Epithelial cell of proximal tubule (primary cell): ENCODE data around the gene RXFP4. TPM values are rescaled to one million over a fixed set of nuclear protein-coding genes. Genes with fewer than 3 reads are reported as not detected.

Experiments
- DNase-seq: peaks from one replicate; pipeline ENCODE4 v3.0.0-alpha.2; 2011; ENCODE audit warnings: low read depth
- H3K4me3 ChIP-seq: 2 replicates; pipeline ENCODE4 v1.5.1; 2011; ENCODE audit warnings: low read depth, mild to moderate bottlenecking, low read length
- CTCF ChIP-seq: conservative IDR thresholded peaks from 2 replicates; pipeline ENCODE4 v1.5.1; 2012; ENCODE audit warnings: low read depth, mild to moderate bottlenecking, low read length
- total RNA-seq: library from RNA; depleted of rRNA; stranded (reverse); fragments of >200 nt; gene quantifications from 2 replicates; pipeline ENCODE4 v1.2.3, GENCODE V29; 2015

Gene RXFP4
- total RNA-seq, 1 donor from 2014 or later: not detected

- no peak for DNase-seq
- no peak for TF ChIP-seq CTCF
- H3K4me3 ChIP-seq: no peak overlapping the region
Measured at GRCh38 chr1:155973723-155974122, 32.3 kb downstream of the RXFP4 start.

DNA sequence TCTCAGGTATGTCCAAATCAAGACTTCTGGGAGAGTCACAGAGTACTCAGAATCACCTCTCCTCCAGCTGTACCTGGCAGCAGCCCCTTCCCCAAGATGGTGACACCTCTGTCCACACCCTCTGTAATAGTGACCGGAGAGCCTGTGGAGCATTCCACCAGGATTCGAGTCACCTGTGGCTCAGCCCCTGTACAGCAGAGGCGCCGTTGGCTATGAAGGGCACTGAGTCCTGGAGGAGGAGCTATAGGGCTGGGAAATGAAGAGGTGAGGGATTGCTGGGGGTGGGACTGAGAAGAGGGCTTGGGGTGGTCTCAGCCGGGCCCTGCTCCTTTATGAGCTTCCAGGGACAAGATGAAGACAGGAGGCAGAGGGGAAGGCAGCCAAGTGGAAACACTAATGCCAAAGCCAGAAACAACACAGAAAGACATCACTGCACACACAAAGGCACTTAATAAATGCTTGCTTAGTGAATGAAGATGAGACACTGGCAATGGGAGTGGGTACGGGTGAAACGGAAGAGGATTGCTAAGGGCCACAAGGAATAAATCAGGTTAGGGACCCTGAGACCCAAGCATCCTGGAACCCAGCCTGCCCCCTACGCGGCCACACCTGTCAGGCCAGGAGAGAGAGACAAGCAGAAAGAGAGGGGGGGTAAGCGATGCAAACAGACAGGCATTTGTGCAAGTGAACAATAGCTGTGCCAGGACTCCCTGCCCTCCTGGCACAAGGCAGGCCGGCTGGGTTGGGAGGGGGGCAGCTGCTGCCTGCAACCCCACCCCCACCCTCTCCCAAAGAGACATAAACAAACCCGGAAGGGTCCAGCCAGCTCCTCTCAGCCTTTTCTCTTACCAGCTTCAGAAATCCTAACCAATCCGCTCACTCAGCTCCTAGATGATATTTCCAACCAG, 33.0 kb downstream of the RXFP4 start:
- TF ChIP-seq CTCF: no peak
- H3K4me3 ChIP-seq: peak overlapping the region; percentile 97
- no peak for DNase-seq

DNA sequence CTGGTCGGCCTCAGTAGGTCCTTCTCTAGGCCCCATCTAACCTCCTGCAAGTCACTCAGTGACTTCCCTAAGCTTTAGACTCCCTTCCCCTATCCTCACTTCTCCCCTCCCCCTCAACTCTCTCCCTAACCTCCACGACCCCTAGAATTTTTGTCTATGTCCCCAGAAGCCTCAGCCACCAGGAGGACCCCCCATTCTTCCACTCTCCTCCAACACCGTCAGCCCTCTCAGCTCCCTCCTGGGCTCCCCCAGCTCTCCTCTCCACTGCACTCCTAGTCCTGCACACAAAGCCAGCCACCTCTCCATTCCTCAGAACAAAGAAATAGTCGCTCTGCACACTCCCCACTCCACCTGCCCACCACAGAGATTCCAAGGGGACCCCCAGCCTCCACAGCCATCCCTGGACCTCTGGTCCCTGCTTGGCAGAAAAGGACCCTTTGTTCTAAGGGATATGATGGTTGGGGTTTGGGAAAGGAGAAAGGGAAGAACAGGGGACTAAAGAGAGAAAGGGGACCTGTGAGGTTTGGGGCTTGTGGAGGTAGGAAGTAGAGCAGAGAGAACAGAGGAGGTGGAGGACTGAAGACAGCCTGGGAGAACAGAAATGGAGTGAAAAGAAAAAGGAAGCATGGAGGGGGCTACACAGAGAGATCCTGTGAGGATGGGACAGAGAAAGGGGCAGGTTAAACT, 34.1 kb downstream of the RXFP4 start:
- no peak for DNase-seq
- peak overlapping the region; percentile 97 for H3K4me3 ChIP-seq
- TF ChIP-seq CTCF: no peak

DNA sequence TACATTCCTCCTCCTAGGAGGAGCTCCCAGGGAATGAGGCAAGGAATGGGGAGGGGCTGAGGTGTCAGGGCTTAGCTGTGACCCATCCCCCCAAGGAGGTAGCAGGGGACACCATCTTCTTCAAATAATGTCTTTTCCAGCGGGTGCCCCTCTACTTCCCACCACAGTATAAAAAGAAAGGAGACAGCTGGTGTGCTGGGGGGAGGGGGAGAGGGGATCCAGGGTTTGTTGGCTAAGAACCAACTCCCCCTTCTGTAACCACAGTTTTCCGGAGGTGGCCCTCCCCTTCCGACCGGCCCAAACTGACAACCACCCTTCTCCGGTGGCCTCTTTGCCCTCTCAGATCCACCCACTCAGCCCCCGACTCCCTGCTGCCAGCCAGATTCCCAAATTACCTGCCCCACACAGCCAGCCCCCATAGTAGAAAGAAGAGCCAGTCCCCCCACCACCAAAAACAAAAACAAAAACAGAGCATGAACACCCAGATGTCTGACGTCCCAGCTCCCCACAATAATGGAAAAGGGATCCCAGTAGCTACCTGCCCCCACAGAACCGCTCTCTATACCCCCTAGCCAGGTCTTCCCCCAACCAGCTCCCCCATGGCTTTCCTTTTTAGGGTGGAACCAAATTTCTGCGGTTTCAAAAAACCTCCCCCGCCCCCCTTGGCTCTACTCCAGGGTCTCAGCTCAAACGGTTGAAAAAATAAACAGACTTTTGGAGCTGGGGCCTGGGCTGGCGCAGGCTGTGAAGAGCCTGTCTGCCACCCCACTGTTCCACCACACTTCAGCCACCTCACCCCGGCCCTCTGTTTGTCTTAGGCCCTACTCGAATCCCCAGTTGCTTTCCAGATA, 34.8 kb downstream of the RXFP4 start:
- no peak for TF ChIP-seq CTCF
- DNase-seq: no peak
- H3K4me3 ChIP-seq: peak overlapping the region; percentile 97

- H3K4me3 ChIP-seq: peak overlapping the region; percentile 97
- TF ChIP-seq CTCF: no peak
- DNase-seq: no peak
Measured at GRCh38 chr1:155976913-155977689, 35.7 kb downstream of the RXFP4 start.

- no peak for TF ChIP-seq CTCF
- peak overlapping the region; percentile 97 for H3K4me3 ChIP-seq
- DNase-seq: no peak
Measured at GRCh38 chr1:155977690-155978324, 36.4 kb downstream of the RXFP4 start.
